ENCODE results near the gene PLXDC2.

PLXDC2 gene

GRCh38 chr10:20162123-20162522 is 345.9 kb downstream of the PLXDC2 start:
- TF ChIP-seq CTCF (IDR thresholded peaks at IDR 0.05) = no peak
- peaks cover 9% of the 10 kb centered on the region for H3K36me3 Mint-ChIP-seq (ENCODE audit: low read depth)
- H3K4me3 Mint-ChIP-seq = no peak overlapping the region
- no peak for DNase-seq
- H3K27ac Mint-ChIP-seq = peak overlapping the region; percentile 37
- H3K27me3 Mint-ChIP-seq (ENCODE audit: low read depth, poor library complexity) = no peaks in the 10 kb centered on the region
- no peaks in the 10 kb centered on the region for H3K9me3 Mint-ChIP-seq
- H3K4me1 Mint-ChIP-seq = peaks cover 20% of the 10 kb centered on the region

DNA sequence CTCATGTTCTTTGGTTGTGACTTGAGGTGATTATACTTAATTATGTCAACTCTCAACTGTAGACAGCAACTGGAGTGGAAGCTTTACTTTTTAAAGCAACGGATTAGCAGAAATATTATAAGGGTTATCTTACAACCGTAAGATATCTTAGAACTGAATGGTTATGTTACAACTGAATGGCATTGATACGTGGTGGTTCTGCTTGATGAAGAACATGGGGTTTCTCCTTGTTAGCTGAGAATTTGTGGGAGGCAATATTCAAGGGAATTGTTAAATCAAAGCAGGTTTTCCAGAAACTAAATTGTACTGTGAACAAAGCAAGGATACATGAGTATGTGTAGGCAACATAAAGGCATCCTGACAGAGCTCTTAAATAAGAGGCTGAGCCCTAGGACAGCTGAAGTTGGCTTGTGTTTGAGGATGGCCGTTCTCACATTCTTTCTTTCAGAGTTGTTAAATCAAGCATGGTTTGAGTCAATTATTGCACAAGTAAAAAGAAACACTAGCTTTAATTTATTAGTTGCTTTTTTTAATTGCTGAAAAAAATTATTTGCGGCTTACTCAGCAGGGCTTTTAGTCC is 350.0 kb downstream of the PLXDC2 start:
- no peak overlapping the region for H3K27ac Mint-ChIP-seq
- TF ChIP-seq CTCF (IDR thresholded peaks at IDR 0.05) = no peak
- H3K4me1 Mint-ChIP-seq = peaks cover 12% of the 10 kb centered on the region
- no peaks in the 10 kb centered on the region for H3K9me3 Mint-ChIP-seq
- DNase-seq = no peak
- H3K4me3 Mint-ChIP-seq = no peak overlapping the region
- no peaks in the 10 kb centered on the region for H3K27me3 Mint-ChIP-seq (ENCODE audit: low read depth, poor library complexity)
- H3K36me3 Mint-ChIP-seq (ENCODE audit: low read depth) = peaks cover 9% of the 10 kb centered on the region

GRCh38 chr10:20170661-20171060 is 354.4 kb downstream of the PLXDC2 start:
- Mint-ChIP-seq H3K36me3 (ENCODE audit: low read depth) (no peaks in the 10 kb centered on the region), H3K4me1 (peaks cover 27% of the 10 kb centered on the region), H3K27ac (no peak overlapping the region), H3K4me3 (no peak overlapping the region), H3K27me3 (ENCODE audit: low read depth, poor library complexity) (no peaks in the 10 kb centered on the region), H3K9me3 (no peaks in the 10 kb centered on the region)
- no peak for DNase-seq
- no peak for TF ChIP-seq CTCF (IDR thresholded peaks at IDR 0.05)

DNA sequence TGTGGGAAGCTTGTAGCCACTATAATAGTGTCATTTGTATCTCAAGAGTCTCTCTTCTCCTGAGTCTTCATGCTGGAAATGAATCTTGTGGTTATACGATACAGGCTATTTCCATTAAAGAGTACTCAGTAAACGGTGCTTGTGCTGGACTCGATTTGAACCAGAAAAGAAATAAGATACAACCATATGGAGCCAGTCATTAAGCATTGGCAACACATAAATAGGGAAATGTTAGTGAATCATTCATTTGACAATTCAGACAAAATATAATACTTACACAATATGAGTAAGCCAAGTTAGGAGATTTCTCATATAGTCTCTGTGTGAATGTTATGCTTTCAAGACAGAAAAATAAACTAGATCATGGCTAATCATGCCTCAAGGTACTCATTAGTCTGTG is 356.8 kb downstream of the PLXDC2 start:
- H3K36me3 Mint-ChIP-seq (ENCODE audit: low read depth) = no peaks in the 10 kb centered on the region
- no peak for TF ChIP-seq CTCF (IDR thresholded peaks at IDR 0.05)

GRCh38 chr10:20175719-20176118 is 359.5 kb downstream of the PLXDC2 start:
- no peaks in the 10 kb centered on the region for H3K36me3 Mint-ChIP-seq (ENCODE audit: low read depth)

More for the DNA sequence above, 356.8 kb downstream of the PLXDC2 start:
- DNase-seq = no peak
- H3K4me3 Mint-ChIP-seq = no peak overlapping the region
- H3K27me3 Mint-ChIP-seq (ENCODE audit: low read depth, poor library complexity) = no peaks in the 10 kb centered on the region
- no peaks in the 10 kb centered on the region for H3K9me3 Mint-ChIP-seq
- H3K4me1 Mint-ChIP-seq = peaks cover 23% of the 10 kb centered on the region
- H3K27ac Mint-ChIP-seq = peak overlapping the region; percentile 45

More at GRCh38 chr10:20175719-20176118, 359.5 kb downstream of the PLXDC2 start:
- Mint-ChIP-seq H3K4me3 (no peak overlapping the region), H3K27ac (no peak overlapping the region), H3K4me1 (peaks cover 25% of the 10 kb centered on the region), H3K9me3 (no peaks in the 10 kb centered on the region), H3K27me3 (ENCODE audit: low read depth, poor library complexity) (no peaks in the 10 kb centered on the region)
- DNase-seq = no peak
- TF ChIP-seq CTCF (IDR thresholded peaks at IDR 0.05) = no peak
